ENCODE results near the gene MMP28.

The MMP28 gene

GRCh38 chr17:35788477-35789368 is 6.7 kb downstream of the MMP28 start:
- no peaks in the 10 kb centered on the region for H3K36me3 Mint-ChIP-seq (ENCODE audit: low read depth)
- peaks cover 51% of the 10 kb centered on the region for H3K27me3 Mint-ChIP-seq (ENCODE audit: low read depth)
- H3K9me3 Mint-ChIP-seq: no peaks in the 10 kb centered on the region
- no peak overlapping the region for H3K4me3 Mint-ChIP-seq
- H3K27ac Mint-ChIP-seq: no peak overlapping the region
- no peaks in the 10 kb centered on the region for H3K4me1 Mint-ChIP-seq (ENCODE audit: low read depth)

GRCh38 chr17:35786941-35787432 is 8.5 kb downstream of the MMP28 start:
- peaks cover 39% of the 10 kb centered on the region for H3K27me3 Mint-ChIP-seq (ENCODE audit: low read depth)

GRCh38 chr17:35784895-35785294 is 10.5 kb downstream of the MMP28 start:
- H3K36me3 Mint-ChIP-seq (ENCODE audit: low read depth): no peaks in the 10 kb centered on the region
- peaks cover 38% of the 10 kb centered on the region for H3K27me3 Mint-ChIP-seq (ENCODE audit: low read depth)
- no peaks in the 10 kb centered on the region for H3K4me1 Mint-ChIP-seq (ENCODE audit: low read depth)
- no peak overlapping the region for H3K4me3 Mint-ChIP-seq
- no peak overlapping the region for H3K27ac Mint-ChIP-seq
- H3K9me3 Mint-ChIP-seq: no peaks in the 10 kb centered on the region

More at GRCh38 chr17:35786941-35787432, 8.5 kb downstream of the MMP28 start:
- no peak overlapping the region for H3K4me3 Mint-ChIP-seq
- H3K36me3 Mint-ChIP-seq (ENCODE audit: low read depth): no peaks in the 10 kb centered on the region
- H3K4me1 Mint-ChIP-seq (ENCODE audit: low read depth): no peaks in the 10 kb centered on the region
- no peak overlapping the region for H3K27ac Mint-ChIP-seq
- no peaks in the 10 kb centered on the region for H3K9me3 Mint-ChIP-seq

- no peaks in the 10 kb centered on the region for H3K9me3 Mint-ChIP-seq
- no peaks in the 10 kb centered on the region for H3K4me1 Mint-ChIP-seq (ENCODE audit: low read depth)
- H3K36me3 Mint-ChIP-seq (ENCODE audit: low read depth): no peaks in the 10 kb centered on the region
- H3K27ac Mint-ChIP-seq: no peak overlapping the region
- H3K27me3 Mint-ChIP-seq (ENCODE audit: low read depth): peaks cover 27% of the 10 kb centered on the region
- no peak overlapping the region for H3K4me3 Mint-ChIP-seq
Observed at GRCh38 chr17:35780950-35781349, 14.5 kb downstream of the MMP28 start.

- Mint-ChIP-seq H3K27ac (no peak overlapping the region), H3K4me3 (no peak overlapping the region), H3K36me3 (ENCODE audit: low read depth) (no peaks in the 10 kb centered on the region), H3K4me1 (ENCODE audit: low read depth) (no peaks in the 10 kb centered on the region), H3K27me3 (ENCODE audit: low read depth) (peaks cover 36% of the 10 kb centered on the region), H3K9me3 (no peaks in the 10 kb centered on the region)
Observed at GRCh38 chr17:35778641-35779196, 16.7 kb downstream of the MMP28 start.

GRCh38 chr17:35775583-35775982 is 19.9 kb downstream of the MMP28 start:
- no peaks in the 10 kb centered on the region for H3K9me3 Mint-ChIP-seq
- H3K36me3 Mint-ChIP-seq (ENCODE audit: low read depth): no peaks in the 10 kb centered on the region
- no peak overlapping the region for H3K4me3 Mint-ChIP-seq
- H3K4me1 Mint-ChIP-seq (ENCODE audit: low read depth): no peaks in the 10 kb centered on the region
- no peak overlapping the region for H3K27ac Mint-ChIP-seq
- peaks cover 38% of the 10 kb centered on the region for H3K27me3 Mint-ChIP-seq (ENCODE audit: low read depth)

GRCh38 chr17:35775039-35775438 is 20.4 kb downstream of the MMP28 start:
- peaks cover 38% of the 10 kb centered on the region for H3K27me3 Mint-ChIP-seq (ENCODE audit: low read depth)
- no peaks in the 10 kb centered on the region for H3K9me3 Mint-ChIP-seq
- no peak overlapping the region for H3K27ac Mint-ChIP-seq
- no peaks in the 10 kb centered on the region for H3K36me3 Mint-ChIP-seq (ENCODE audit: low read depth)
- H3K4me1 Mint-ChIP-seq (ENCODE audit: low read depth): no peaks in the 10 kb centered on the region
- no peak overlapping the region for H3K4me3 Mint-ChIP-seq

GRCh38 chr17:35774499-35774898 is 20.9 kb downstream of the MMP28 start:
- no peak overlapping the region for H3K4me3 Mint-ChIP-seq
- H3K9me3 Mint-ChIP-seq: no peaks in the 10 kb centered on the region
- H3K36me3 Mint-ChIP-seq (ENCODE audit: low read depth): no peaks in the 10 kb centered on the region
- peaks cover 37% of the 10 kb centered on the region for H3K27me3 Mint-ChIP-seq (ENCODE audit: low read depth)
- H3K27ac Mint-ChIP-seq: no peak overlapping the region
- H3K4me1 Mint-ChIP-seq (ENCODE audit: low read depth): no peaks in the 10 kb centered on the region

GRCh38 chr17:35773679-35774425 is 21.6 kb downstream of the MMP28 start:
- no peaks in the 10 kb centered on the region for H3K36me3 Mint-ChIP-seq (ENCODE audit: low read depth)
- H3K27ac Mint-ChIP-seq: no peak overlapping the region
- no peak overlapping the region for H3K4me3 Mint-ChIP-seq
- peaks cover 31% of the 10 kb centered on the region for H3K27me3 Mint-ChIP-seq (ENCODE audit: low read depth)
- H3K4me1 Mint-ChIP-seq (ENCODE audit: low read depth): no peaks in the 10 kb centered on the region
- H3K9me3 Mint-ChIP-seq: no peaks in the 10 kb centered on the region

GRCh38 chr17:35773129-35773528 is 22.3 kb downstream of the MMP28 start:
- no peak overlapping the region for H3K27ac Mint-ChIP-seq
- H3K4me3 Mint-ChIP-seq: no peak overlapping the region
- H3K27me3 Mint-ChIP-seq (ENCODE audit: low read depth): peaks cover 26% of the 10 kb centered on the region
- H3K9me3 Mint-ChIP-seq: no peaks in the 10 kb centered on the region
- no peaks in the 10 kb centered on the region for H3K36me3 Mint-ChIP-seq (ENCODE audit: low read depth)
- H3K4me1 Mint-ChIP-seq (ENCODE audit: low read depth): no peaks in the 10 kb centered on the region

GRCh38 chr17:35769895-35770486 is 25.4 kb downstream of the MMP28 start:
- Mint-ChIP-seq H3K4me3 (no peak overlapping the region), H3K27ac (no peak overlapping the region), H3K36me3 (ENCODE audit: low read depth) (no peaks in the 10 kb centered on the region), H3K9me3 (no peaks in the 10 kb centered on the region), H3K4me1 (ENCODE audit: low read depth) (no peaks in the 10 kb centered on the region), H3K27me3 (ENCODE audit: low read depth) (peaks cover 25% of the 10 kb centered on the region)

- Mint-ChIP-seq H3K9me3 (no peaks in the 10 kb centered on the region), H3K4me3 (no peak overlapping the region)
Observed at GRCh38 chr17:35768797-35769196, 26.6 kb downstream of the MMP28 start.

GRCh38 chr17:35766903-35767510 is 28.4 kb downstream of the MMP28 start:
- H3K9me3 Mint-ChIP-seq: no peaks in the 10 kb centered on the region
- H3K27me3 Mint-ChIP-seq (ENCODE audit: low read depth): peaks cover 9% of the 10 kb centered on the region
- H3K4me1 Mint-ChIP-seq (ENCODE audit: low read depth): peaks cover 4% of the 10 kb centered on the region
- no peaks in the 10 kb centered on the region for H3K36me3 Mint-ChIP-seq (ENCODE audit: low read depth)
- H3K4me3 Mint-ChIP-seq: no peak overlapping the region
- no peak overlapping the region for H3K27ac Mint-ChIP-seq

More at GRCh38 chr17:35768797-35769196, 26.6 kb downstream of the MMP28 start:
- Mint-ChIP-seq H3K27ac (no peak overlapping the region), H3K27me3 (ENCODE audit: low read depth) (peaks cover 18% of the 10 kb centered on the region), H3K36me3 (ENCODE audit: low read depth) (no peaks in the 10 kb centered on the region), H3K4me1 (ENCODE audit: low read depth) (peaks cover 4% of the 10 kb centered on the region)

- Mint-ChIP-seq H3K4me1 (ENCODE audit: low read depth) (peaks cover 4% of the 10 kb centered on the region), H3K4me3 (no peak overlapping the region), H3K36me3 (ENCODE audit: low read depth) (no peaks in the 10 kb centered on the region), H3K9me3 (no peaks in the 10 kb centered on the region), H3K27me3 (ENCODE audit: low read depth) (peaks cover 9% of the 10 kb centered on the region), H3K27ac (no peak overlapping the region)
Observed at GRCh38 chr17:35766489-35766877, 29.0 kb downstream of the MMP28 start.
